HFF-Myc (cell line): ENCODE measurements around the gene ALG10B.

ENCODE experiments used
- DNase-seq: peaks from one replicate; pipeline ENCODE4 v3.0.0-alpha.2; 2011; ENCODE audit warnings: low read depth; ENCODE audit errors: extremely low read depth
- H3K4me3 ChIP-seq: replicated peaks from 2 replicates; pipeline ENCODE4 v1.5.1; 2011; ENCODE audit warnings: low read depth, mild to moderate bottlenecking, control low read depth, low read length
- TF ChIP-seq, protein P1 (sequence below): IDR thresholded peaks from 2 replicates; pipeline ENCODE4 v1.5.1; 2012; ENCODE audit warnings: mild to moderate bottlenecking, low read depth, low read length, control low read depth; ENCODE audit errors: missing control alignments

ALG10B gene

DNA sequence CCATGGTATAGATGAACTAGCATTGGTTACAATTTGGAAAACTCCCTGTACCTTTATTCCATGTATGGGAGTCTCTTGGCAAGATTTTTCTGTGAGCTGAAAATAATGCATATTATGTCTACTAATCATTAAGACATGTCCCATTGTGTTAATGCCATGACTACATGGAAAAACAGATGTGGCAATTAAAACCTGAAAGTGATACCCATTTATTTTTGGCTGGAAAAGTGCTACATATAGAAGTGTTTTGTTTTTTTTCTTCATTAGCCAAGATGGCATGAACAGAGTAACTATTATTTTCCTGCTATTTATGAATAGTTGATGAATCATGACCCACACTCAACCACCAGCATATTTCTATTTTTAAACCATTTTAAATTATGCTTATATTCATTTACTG lies 58.2 kb downstream of the ALG10B start:
- TF ChIP-seq, protein P1, sequence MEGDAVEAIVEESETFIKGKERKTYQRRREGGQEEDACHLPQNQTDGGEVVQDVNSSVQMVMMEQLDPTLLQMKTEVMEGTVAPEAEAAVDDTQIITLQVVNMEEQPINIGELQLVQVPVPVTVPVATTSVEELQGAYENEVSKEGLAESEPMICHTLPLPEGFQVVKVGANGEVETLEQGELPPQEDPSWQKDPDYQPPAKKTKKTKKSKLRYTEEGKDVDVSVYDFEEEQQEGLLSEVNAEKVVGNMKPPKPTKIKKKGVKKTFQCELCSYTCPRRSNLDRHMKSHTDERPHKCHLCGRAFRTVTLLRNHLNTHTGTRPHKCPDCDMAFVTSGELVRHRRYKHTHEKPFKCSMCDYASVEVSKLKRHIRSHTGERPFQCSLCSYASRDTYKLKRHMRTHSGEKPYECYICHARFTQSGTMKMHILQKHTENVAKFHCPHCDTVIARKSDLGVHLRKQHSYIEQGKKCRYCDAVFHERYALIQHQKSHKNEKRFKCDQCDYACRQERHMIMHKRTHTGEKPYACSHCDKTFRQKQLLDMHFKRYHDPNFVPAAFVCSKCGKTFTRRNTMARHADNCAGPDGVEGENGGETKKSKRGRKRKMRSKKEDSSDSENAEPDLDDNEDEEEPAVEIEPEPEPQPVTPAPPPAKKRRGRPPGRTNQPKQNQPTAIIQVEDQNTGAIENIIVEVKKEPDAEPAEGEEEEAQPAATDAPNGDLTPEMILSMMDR: no peak
- no peak for DNase-seq

More for the DNA sequence above, 58.2 kb downstream of the ALG10B start:
- no peak overlapping the region for H3K4me3 ChIP-seq
